SU-DHL-6 (cell line): Measurements from ENCODE around the gene RASAL1.

Experiments used
- CTCF ChIP-seq: fragments of 200-600 bp; sonication (generic); IDR thresholded peaks from one replicate; pipeline ENCODE4 v1.5.1; 2017; ENCODE audit warnings: antibody characterized with exemption, mild to moderate bottlenecking, low read length, moderate library complexity; ENCODE audit not compliant: insufficient read depth, poor library complexity, severe bottlenecking
- EZH2phosphoT487 ChIP-seq: fragments of 200-600 bp; sonication (generic), shearing (Covaris generic); conservative IDR thresholded peaks from 2 replicates; pipeline ENCODE4 v1.6.1; 2018; ENCODE audit warnings: mild to moderate bottlenecking, antibody characterized with exemption, low read length, moderate library complexity, mixed read lengths

- TF ChIP-seq CTCF (no peak), EZH2phosphoT487 (no peak)
These were observed 798 bp upstream of the RASAL1 start for GRCh38 chr12:113136128-113136989.
